ENCODE data around the gene COL9A1.

GRCh38 chr6:70198785-70199184 is 104.1 kb downstream of the COL9A1 start:
- TF ChIP-seq ZNF384 (IDR thresholded peaks at IDR 0.05) (no peak), SUZ12 (IDR thresholded peaks at IDR 0.05) (no peak), CTBP1 (IDR thresholded peaks at IDR 0.05; ENCODE audit: borderline replicate concordance) (no peak), FOXK2 (IDR thresholded peaks at IDR 0.05) (no peak), TARDBP (IDR thresholded peaks at IDR 0.05) (no peak), HDGF (IDR thresholded peaks at IDR 0.05; ENCODE audit: borderline replicate concordance) (no peak)
- TF ChIP-seq, protein P1, sequence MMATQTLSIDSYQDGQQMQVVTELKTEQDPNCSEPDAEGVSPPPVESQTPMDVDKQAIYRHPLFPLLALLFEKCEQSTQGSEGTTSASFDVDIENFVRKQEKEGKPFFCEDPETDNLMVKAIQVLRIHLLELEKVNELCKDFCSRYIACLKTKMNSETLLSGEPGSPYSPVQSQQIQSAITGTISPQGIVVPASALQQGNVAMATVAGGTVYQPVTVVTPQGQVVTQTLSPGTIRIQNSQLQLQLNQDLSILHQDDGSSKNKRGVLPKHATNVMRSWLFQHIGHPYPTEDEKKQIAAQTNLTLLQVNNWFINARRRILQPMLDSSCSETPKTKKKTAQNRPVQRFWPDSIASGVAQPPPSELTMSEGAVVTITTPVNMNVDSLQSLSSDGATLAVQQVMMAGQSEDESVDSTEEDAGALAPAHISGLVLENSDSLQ (IDR thresholded peaks at IDR 0.05), result no peak

Measured in HEK293T (cell line).